Measurements from ENCODE around the gene CAPN15.

The CAPN15 gene

GRCh38 chr16:558298-559020 is 30.9 kb downstream of the CAPN15 start:
- Histone ChIP-seq H3K4me3 (ENCODE audit: low read length) (no peak overlapping the region), H3K27me3 (ENCODE audit: control insufficient read depth, insufficient read depth, low read length) (peaks cover 19% of the 10 kb centered on the region), H3K36me3 (ENCODE audit: control insufficient read depth, insufficient read depth, low read length) (no peaks in the 10 kb centered on the region), H3K9ac (ENCODE audit: low read length) (no peak overlapping the region), H3K27ac (ENCODE audit: low read depth, low read length) (no peak overlapping the region), H3K4me1 (ENCODE audit: control insufficient read depth, insufficient read depth, low read length) (no peaks in the 10 kb centered on the region)

- Histone ChIP-seq H3K27me3 (ENCODE audit: control insufficient read depth, insufficient read depth, low read length) (peaks cover 19% of the 10 kb centered on the region), H3K9ac (ENCODE audit: low read length) (no peak overlapping the region), H3K27ac (ENCODE audit: low read depth, low read length) (no peak overlapping the region)
Observed at GRCh38 chr16:559021-559380, 31.5 kb downstream of the CAPN15 start.

GRCh38 chr16:559411-560203 is 32.1 kb downstream of the CAPN15 start:
- Histone ChIP-seq H3K36me3 (ENCODE audit: control insufficient read depth, insufficient read depth, low read length) (no peaks in the 10 kb centered on the region), H3K4me1 (ENCODE audit: control insufficient read depth, insufficient read depth, low read length) (no peaks in the 10 kb centered on the region), H3K27me3 (ENCODE audit: control insufficient read depth, insufficient read depth, low read length) (peaks cover 19% of the 10 kb centered on the region), H3K27ac (ENCODE audit: low read depth, low read length) (no peak overlapping the region), H3K9ac (ENCODE audit: low read length) (no peak overlapping the region), H3K4me3 (ENCODE audit: low read length) (no peak overlapping the region)

More at GRCh38 chr16:559021-559380, 31.5 kb downstream of the CAPN15 start:
- no peaks in the 10 kb centered on the region for H3K36me3 ChIP-seq (ENCODE audit: control insufficient read depth, insufficient read depth, low read length)
- no peaks in the 10 kb centered on the region for H3K4me1 ChIP-seq (ENCODE audit: control insufficient read depth, insufficient read depth, low read length)
- H3K4me3 ChIP-seq (ENCODE audit: low read length): no peak overlapping the region

- H3K27me3 ChIP-seq (ENCODE audit: control insufficient read depth, insufficient read depth, low read length): peaks cover 19% of the 10 kb centered on the region
- H3K4me3 ChIP-seq (ENCODE audit: low read length): no peak within 1 kb of the TSS
- H3K4me1 ChIP-seq (ENCODE audit: control insufficient read depth, insufficient read depth, low read length): no peaks in the 10 kb centered on the region
- H3K36me3 ChIP-seq (ENCODE audit: control insufficient read depth, insufficient read depth, low read length): no peaks in the 10 kb centered on the region
- no peak within 1 kb of the TSS for H3K9ac ChIP-seq (ENCODE audit: low read length)
- no peak within 1 kb of the TSS for H3K27ac ChIP-seq (ENCODE audit: low read depth, low read length)
Observed at GRCh38 chr16:560204-560700, 32.7 kb downstream of the CAPN15 start, which contains the start of gene PRR35. Gene PRR35 (plus strand): TSS chr16:560394. CDS start chr16:563295, 2,901 bp downstream.

- H3K27me3 ChIP-seq (ENCODE audit: control insufficient read depth, insufficient read depth, low read length): peaks cover 19% of the 10 kb centered on the region
- no peak overlapping the region for H3K9ac ChIP-seq (ENCODE audit: low read length)
- no peak overlapping the region for H3K27ac ChIP-seq (ENCODE audit: low read depth, low read length)
- peaks cover 2% of the 10 kb centered on the region for H3K4me1 ChIP-seq (ENCODE audit: control insufficient read depth, insufficient read depth, low read length)
- no peak overlapping the region for H3K4me3 ChIP-seq (ENCODE audit: low read length)
- no peaks in the 10 kb centered on the region for H3K36me3 ChIP-seq (ENCODE audit: control insufficient read depth, insufficient read depth, low read length)
Observed at GRCh38 chr16:560701-561412, 33.3 kb downstream of the CAPN15 start.

- H3K4me1 ChIP-seq (ENCODE audit: control insufficient read depth, insufficient read depth, low read length): peaks cover 4% of the 10 kb centered on the region
- H3K27ac ChIP-seq (ENCODE audit: low read depth, low read length): no peak overlapping the region
- H3K27me3 ChIP-seq (ENCODE audit: control insufficient read depth, insufficient read depth, low read length): peaks cover 19% of the 10 kb centered on the region
Observed at GRCh38 chr16:561413-561794, 33.9 kb downstream of the CAPN15 start.

GRCh38 chr16:561957-562938 is 34.7 kb downstream of the CAPN15 start:
- Histone ChIP-seq H3K27ac (ENCODE audit: low read depth, low read length) (no peak overlapping the region), H3K36me3 (ENCODE audit: control insufficient read depth, insufficient read depth, low read length) (no peaks in the 10 kb centered on the region), H3K9ac (ENCODE audit: low read length) (no peak overlapping the region), H3K4me3 (ENCODE audit: low read length) (no peak overlapping the region), H3K27me3 (ENCODE audit: control insufficient read depth, insufficient read depth, low read length) (peaks cover 19% of the 10 kb centered on the region), H3K4me1 (ENCODE audit: control insufficient read depth, insufficient read depth, low read length) (peaks cover 4% of the 10 kb centered on the region)

More at GRCh38 chr16:561413-561794, 33.9 kb downstream of the CAPN15 start:
- Histone ChIP-seq H3K4me3 (ENCODE audit: low read length) (no peak overlapping the region), H3K9ac (ENCODE audit: low read length) (no peak overlapping the region), H3K36me3 (ENCODE audit: control insufficient read depth, insufficient read depth, low read length) (no peaks in the 10 kb centered on the region)

GRCh38 chr16:563072-563644 is 35.6 kb downstream of the CAPN15 start:
- Histone ChIP-seq H3K4me3 (ENCODE audit: low read length) (no peak overlapping the region), H3K27me3 (ENCODE audit: control insufficient read depth, insufficient read depth, low read length) (peaks cover 19% of the 10 kb centered on the region), H3K9ac (ENCODE audit: low read length) (no peak overlapping the region), H3K36me3 (ENCODE audit: control insufficient read depth, insufficient read depth, low read length) (no peaks in the 10 kb centered on the region), H3K27ac (ENCODE audit: low read depth, low read length) (no peak overlapping the region), H3K4me1 (ENCODE audit: control insufficient read depth, insufficient read depth, low read length) (peaks cover 4% of the 10 kb centered on the region)

- no peaks in the 10 kb centered on the region for H3K36me3 ChIP-seq (ENCODE audit: control insufficient read depth, insufficient read depth, low read length)
- peaks cover 8% of the 10 kb centered on the region for H3K27me3 ChIP-seq (ENCODE audit: control insufficient read depth, insufficient read depth, low read length)
- peaks cover 8% of the 10 kb centered on the region for H3K4me1 ChIP-seq (ENCODE audit: control insufficient read depth, insufficient read depth, low read length)
- H3K27ac ChIP-seq (ENCODE audit: low read depth, low read length): no peak overlapping the region
- no peak overlapping the region for H3K9ac ChIP-seq (ENCODE audit: low read length)
- H3K4me3 ChIP-seq (ENCODE audit: low read length): no peak overlapping the region
Observed at GRCh38 chr16:564690-565418, 37.3 kb downstream of the CAPN15 start.

GRCh38 chr16:565419-566330 is 38.2 kb downstream of the CAPN15 start:
- Histone ChIP-seq H3K4me3 (ENCODE audit: low read length) (no peak overlapping the region), H3K27me3 (ENCODE audit: control insufficient read depth, insufficient read depth, low read length) (peaks cover 7% of the 10 kb centered on the region), H3K27ac (ENCODE audit: low read depth, low read length) (no peak overlapping the region), H3K9ac (ENCODE audit: low read length) (no peak overlapping the region), H3K36me3 (ENCODE audit: control insufficient read depth, insufficient read depth, low read length) (no peaks in the 10 kb centered on the region), H3K4me1 (ENCODE audit: control insufficient read depth, insufficient read depth, low read length) (peaks cover 8% of the 10 kb centered on the region)

All from rectal smooth muscle tissue (tissue), 1 donor.